ENCODE data around the gene MYO15A.

- TF ChIP-seq CTCF (IDR thresholded peaks at IDR 0.05) (no peak), EZH2 (IDR thresholded peaks at IDR 0.05; ENCODE audit: borderline replicate concordance, insufficient read depth, low read depth, low read length, poor library complexity, severe bottlenecking) (no peak)
These were observed 24.3 kb upstream of the MYO15A start for GRCh38 chr17:18084256-18084655.

All from B cell (primary cell).